ENCODE results near the gene HSFX3.
"Not testable (repeated sequence)": the region's sequence is repeated elsewhere in the genome, so short reads cannot be mapped to it uniquely, and the experiment has no call there.

GRCh38 chrX:149595214-149595613, 45.5 kb upstream of the HSFX3 start, which contains the start of gene HSFX2:
- not testable (repeated sequence) for TF ChIP-seq ZNF565 (CRISPR knock-in tag; conservative IDR thresholded peaks at IDR 0.05; ENCODE audit: low read depth); ARNTL (CRISPR knock-in tag; IDR thresholded peaks at IDR 0.05; ENCODE audit: borderline replicate concordance, low read depth); ZFP30 (CRISPR knock-in tag; IDR thresholded peaks at IDR 0.05); ZNF70 (CRISPR knock-in tag; IDR thresholded peaks at IDR 0.05); ESRRG (CRISPR knock-in tag; IDR thresholded peaks at IDR 0.05); SNAI2 (CRISPR knock-in tag; IDR thresholded peaks at IDR 0.05); BACH2 (CRISPR knock-in tag; IDR thresholded peaks at IDR 0.05; ENCODE audit: borderline replicate concordance)
- TF ChIP-seq, protein P1, sequence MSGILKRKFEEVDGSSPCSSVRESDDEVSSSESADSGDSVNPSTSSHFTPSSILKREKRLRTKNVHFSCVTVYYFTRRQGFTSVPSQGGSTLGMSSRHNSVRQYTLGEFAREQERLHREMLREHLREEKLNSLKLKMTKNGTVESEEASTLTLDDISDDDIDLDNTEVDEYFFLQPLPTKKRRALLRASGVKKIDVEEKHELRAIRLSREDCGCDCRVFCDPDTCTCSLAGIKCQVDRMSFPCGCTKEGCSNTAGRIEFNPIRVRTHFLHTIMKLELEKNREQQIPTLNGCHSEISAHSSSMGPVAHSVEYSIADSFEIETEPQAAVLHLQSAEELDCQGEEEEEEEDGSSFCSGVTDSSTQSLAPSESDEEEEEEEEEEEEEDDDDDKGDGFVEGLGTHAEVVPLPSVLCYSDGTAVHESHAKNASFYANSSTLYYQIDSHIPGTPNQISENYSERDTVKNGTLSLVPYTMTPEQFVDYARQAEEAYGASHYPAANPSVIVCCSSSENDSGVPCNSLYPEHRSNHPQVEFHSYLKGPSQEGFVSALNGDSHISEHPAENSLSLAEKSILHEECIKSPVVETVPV (CRISPR knock-in tag; IDR thresholded peaks at IDR 0.05), result not testable (repeated sequence)
- TF ChIP-seq, protein P2, sequence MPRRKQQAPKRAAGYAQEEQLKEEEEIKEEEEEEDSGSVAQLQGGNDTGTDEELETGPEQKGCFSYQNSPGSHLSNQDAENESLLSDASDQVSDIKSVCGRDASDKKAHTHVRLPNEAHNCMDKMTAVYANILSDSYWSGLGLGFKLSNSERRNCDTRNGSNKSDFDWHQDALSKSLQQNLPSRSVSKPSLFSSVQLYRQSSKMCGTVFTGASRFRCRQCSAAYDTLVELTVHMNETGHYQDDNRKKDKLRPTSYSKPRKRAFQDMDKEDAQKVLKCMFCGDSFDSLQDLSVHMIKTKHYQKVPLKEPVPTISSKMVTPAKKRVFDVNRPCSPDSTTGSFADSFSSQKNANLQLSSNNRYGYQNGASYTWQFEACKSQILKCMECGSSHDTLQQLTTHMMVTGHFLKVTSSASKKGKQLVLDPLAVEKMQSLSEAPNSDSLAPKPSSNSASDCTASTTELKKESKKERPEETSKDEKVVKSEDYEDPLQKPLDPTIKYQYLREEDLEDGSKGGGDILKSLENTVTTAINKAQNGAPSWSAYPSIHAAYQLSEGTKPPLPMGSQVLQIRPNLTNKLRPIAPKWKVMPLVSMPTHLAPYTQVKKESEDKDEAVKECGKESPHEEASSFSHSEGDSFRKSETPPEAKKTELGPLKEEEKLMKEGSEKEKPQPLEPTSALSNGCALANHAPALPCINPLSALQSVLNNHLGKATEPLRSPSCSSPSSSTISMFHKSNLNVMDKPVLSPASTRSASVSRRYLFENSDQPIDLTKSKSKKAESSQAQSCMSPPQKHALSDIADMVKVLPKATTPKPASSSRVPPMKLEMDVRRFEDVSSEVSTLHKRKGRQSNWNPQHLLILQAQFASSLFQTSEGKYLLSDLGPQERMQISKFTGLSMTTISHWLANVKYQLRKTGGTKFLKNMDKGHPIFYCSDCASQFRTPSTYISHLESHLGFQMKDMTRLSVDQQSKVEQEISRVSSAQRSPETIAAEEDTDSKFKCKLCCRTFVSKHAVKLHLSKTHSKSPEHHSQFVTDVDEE (CRISPR knock-in tag; IDR thresholded peaks at IDR 0.05), result not testable (repeated sequence)
- TF ChIP-seq, protein P3, sequence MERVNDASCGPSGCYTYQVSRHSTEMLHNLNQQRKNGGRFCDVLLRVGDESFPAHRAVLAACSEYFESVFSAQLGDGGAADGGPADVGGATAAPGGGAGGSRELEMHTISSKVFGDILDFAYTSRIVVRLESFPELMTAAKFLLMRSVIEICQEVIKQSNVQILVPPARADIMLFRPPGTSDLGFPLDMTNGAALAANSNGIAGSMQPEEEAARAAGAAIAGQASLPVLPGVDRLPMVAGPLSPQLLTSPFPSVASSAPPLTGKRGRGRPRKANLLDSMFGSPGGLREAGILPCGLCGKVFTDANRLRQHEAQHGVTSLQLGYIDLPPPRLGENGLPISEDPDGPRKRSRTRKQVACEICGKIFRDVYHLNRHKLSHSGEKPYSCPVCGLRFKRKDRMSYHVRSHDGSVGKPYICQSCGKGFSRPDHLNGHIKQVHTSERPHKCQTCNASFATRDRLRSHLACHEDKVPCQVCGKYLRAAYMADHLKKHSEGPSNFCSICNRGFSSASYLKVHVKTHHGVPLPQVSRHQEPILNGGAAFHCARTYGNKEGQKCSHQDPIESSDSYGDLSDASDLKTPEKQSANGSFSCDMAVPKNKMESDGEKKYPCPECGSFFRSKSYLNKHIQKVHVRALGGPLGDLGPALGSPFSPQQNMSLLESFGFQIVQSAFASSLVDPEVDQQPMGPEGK (CRISPR knock-in tag; IDR thresholded peaks at IDR 0.05; ENCODE audit: borderline replicate concordance), result not testable (repeated sequence)
- TF ChIP-seq, protein P4, sequence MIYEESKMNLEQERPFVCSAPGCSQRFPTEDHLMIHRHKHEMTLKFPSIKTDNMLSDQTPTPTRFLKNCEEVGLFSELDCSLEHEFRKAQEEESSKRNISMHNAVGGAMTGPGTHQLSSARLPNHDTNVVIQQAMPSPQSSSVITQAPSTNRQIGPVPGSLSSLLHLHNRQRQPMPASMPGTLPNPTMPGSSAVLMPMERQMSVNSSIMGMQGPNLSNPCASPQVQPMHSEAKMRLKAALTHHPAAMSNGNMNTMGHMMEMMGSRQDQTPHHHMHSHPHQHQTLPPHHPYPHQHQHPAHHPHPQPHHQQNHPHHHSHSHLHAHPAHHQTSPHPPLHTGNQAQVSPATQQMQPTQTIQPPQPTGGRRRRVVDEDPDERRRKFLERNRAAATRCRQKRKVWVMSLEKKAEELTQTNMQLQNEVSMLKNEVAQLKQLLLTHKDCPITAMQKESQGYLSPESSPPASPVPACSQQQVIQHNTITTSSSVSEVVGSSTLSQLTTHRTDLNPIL (CRISPR knock-in tag; IDR thresholded peaks at IDR 0.05; ENCODE audit: low read depth), result not testable (repeated sequence)
